ENCODE results near the gene CREB1. TPM values are rescaled to one million over a fixed set of nuclear protein-coding genes. Genes with fewer than 3 reads are reported as not detected.
A peak's percentile ranks its signal among the peaks of the same experiment; 100 is the strongest.

The CREB1 gene
- total and polyA plus RNA-seq, 2 donors (not counting 1 experiment from before 2014, with no cell fraction given), result 42.5 to 156 TPM

DNA sequence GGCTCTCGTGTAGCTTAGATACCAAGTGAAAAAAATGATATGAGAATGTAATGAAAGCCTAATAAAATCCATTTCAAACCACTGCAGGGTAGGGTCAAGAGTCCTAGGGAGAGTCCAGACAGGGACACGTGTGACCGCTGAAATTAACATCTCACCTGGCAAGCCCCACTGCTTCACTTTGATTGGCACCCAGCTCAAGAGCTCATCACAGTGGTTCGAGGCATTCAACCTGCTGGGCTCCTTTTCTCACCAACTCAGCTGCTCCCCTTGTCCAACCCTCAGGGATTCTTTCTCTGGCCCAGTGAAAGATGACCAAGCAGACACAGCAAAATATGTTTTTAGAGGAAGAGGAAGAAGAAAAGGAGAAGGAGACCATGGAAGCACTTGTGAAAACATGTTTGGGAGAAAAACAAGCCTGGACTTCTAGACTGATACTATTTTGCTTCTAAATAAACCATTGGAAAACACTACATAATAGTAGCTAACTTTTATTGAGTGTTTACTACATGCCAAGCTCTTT lies 49.2 kb upstream of the CREB1 start:
- H3K4me1 ChIP-seq (ENCODE audit: control insufficient read depth in 2 of 2, insufficient read depth in 2 of 2, low read length in 2 of 2), result peaks cover 18 to 19% of the 10 kb centered on the region in 2 donors
- ATAC-seq (ENCODE audit: low read depth) (no peak), DNase-seq (no peak)
- Mint-ChIP-seq H3K9me3 (ENCODE audit: insufficient read depth) (no peaks in the 10 kb centered on the region), H3K4me3 (no peak overlapping the region), H3K4me1 (peaks cover 28% of the 10 kb centered on the region), H3K27me3 (no peaks in the 10 kb centered on the region), H3K27ac (no peak overlapping the region)
- no peaks in the 10 kb centered on the region for H4K20me1 ChIP-seq (ENCODE audit: control insufficient read depth, insufficient read depth, low read length, poor library complexity, severe bottlenecking)
- no peaks in the 10 kb centered on the region for H3K9me3 ChIP-seq (ENCODE audit: control extremely low read depth in 1 of 3, control insufficient read depth in 2 of 3, insufficient read depth in 1 of 3, low read length in 2 of 3)
- no peak overlapping the region for H3K4me2 ChIP-seq (replicated peaks; ENCODE audit: low read depth, low read length, poor library complexity, severe bottlenecking)
- ChIA-PET POLR2A (interaction anchor here (1.3 kb wide), 1 partner anchor 144 kb away, joined by 4 read pairs; the partner anchor contains the start of gene METTL21A), CTCF (interaction anchor here (0.8 to 1.3 kb wide), 3 partner anchors 53 to 590 kb away, joined by 3 read pairs; partner anchors contain the start of gene KLF7)
- TF ChIP-seq EZH2 (IDR thresholded peaks at IDR 0.05; ENCODE audit: borderline replicate concordance, insufficient read depth, low read depth, low read length, poor library complexity, severe bottlenecking), result no peak
- TF ChIP-seq, protein P1, sequence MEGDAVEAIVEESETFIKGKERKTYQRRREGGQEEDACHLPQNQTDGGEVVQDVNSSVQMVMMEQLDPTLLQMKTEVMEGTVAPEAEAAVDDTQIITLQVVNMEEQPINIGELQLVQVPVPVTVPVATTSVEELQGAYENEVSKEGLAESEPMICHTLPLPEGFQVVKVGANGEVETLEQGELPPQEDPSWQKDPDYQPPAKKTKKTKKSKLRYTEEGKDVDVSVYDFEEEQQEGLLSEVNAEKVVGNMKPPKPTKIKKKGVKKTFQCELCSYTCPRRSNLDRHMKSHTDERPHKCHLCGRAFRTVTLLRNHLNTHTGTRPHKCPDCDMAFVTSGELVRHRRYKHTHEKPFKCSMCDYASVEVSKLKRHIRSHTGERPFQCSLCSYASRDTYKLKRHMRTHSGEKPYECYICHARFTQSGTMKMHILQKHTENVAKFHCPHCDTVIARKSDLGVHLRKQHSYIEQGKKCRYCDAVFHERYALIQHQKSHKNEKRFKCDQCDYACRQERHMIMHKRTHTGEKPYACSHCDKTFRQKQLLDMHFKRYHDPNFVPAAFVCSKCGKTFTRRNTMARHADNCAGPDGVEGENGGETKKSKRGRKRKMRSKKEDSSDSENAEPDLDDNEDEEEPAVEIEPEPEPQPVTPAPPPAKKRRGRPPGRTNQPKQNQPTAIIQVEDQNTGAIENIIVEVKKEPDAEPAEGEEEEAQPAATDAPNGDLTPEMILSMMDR (IDR thresholded peaks at IDR 0.05), result no peak
- no peaks in the 10 kb centered on the region for H3K36me3 ChIP-seq (replicated peaks in 1 of 2; ENCODE audit: control extremely low read depth in 1 of 2, control insufficient read depth in 1 of 2, extremely low read depth in 1 of 2, insufficient read depth in 2 of 2, low read length in 1 of 2)
- H2AFZ ChIP-seq (ENCODE audit: insufficient read depth, low read depth, low read length, poor library complexity, severe bottlenecking), result no peak overlapping the region
- no peak overlapping the region for H3K4me3 ChIP-seq (ENCODE audit: control extremely low read depth in 1 of 5, extremely low read depth in 1 of 5, insufficient read depth in 1 of 5, low read depth in 2 of 5, low read length in 4 of 5)
- no peaks in the 10 kb centered on the region for H3K79me2 ChIP-seq (ENCODE audit: control insufficient read depth, insufficient read depth, low read length)
- 88% methylated on average over 1 of the region's 4 CpGs for WGBS (ENCODE audit: insufficient coverage)
- H3K27ac ChIP-seq (ENCODE audit: low read length in 2 of 2), result no peak overlapping the region
- H3K27me3 ChIP-seq (replicated peaks in 1 of 4; ENCODE audit: control extremely low read depth in 1 of 4, control insufficient read depth in 3 of 4, insufficient read depth in 4 of 4, low read length in 3 of 4), result no peaks in the 10 kb centered on the region
- intact Hi-C loops (cut with micrococcal nuclease), result no loop called here
- no peak overlapping the region for H3K9ac ChIP-seq (ENCODE audit: low read length)

DNA sequence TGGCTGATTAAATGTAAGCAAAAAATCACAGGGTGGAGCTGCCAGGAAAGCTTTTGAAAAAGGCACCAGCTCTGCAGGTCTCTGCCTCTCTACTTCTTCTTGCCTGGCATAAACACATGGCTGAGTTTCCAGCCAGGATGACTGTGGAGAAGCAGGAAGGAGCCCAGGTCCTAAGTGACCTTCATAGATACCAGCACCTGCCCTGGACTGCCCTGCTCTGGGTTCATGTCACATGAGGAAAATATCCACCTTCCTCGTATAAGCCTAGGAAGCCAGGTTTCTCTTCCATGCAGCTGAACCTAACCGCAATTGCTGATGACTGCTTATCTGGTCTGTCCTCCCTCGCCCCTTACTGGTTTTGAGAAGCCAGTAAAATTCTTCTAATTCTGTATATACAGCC lies 47.8 kb upstream of the CREB1 start:
- intact Hi-C loops (cut with micrococcal nuclease), result no loop called here
- H2AFZ ChIP-seq (ENCODE audit: insufficient read depth, low read depth, low read length, poor library complexity, severe bottlenecking), result no peak overlapping the region
- H3K4me2 ChIP-seq (replicated peaks; ENCODE audit: low read depth, low read length, poor library complexity, severe bottlenecking), result peak overlapping the region; percentile 16
- H3K4me3 ChIP-seq (ENCODE audit: control extremely low read depth in 1 of 5, extremely low read depth in 1 of 5, insufficient read depth in 1 of 5, low read depth in 2 of 5, low read length in 4 of 5), result no peak overlapping the region
- no peaks in the 10 kb centered on the region for H3K36me3 ChIP-seq (replicated peaks in 1 of 2; ENCODE audit: control extremely low read depth in 1 of 2, control insufficient read depth in 1 of 2, extremely low read depth in 1 of 2, insufficient read depth in 2 of 2, low read length in 1 of 2)
- no peaks in the 10 kb centered on the region for H4K20me1 ChIP-seq (ENCODE audit: control insufficient read depth, insufficient read depth, low read length, poor library complexity, severe bottlenecking)
- H3K27ac ChIP-seq (ENCODE audit: low read length in 2 of 2), result no peak overlapping the region
- ATAC-seq (ENCODE audit: low read depth) (no peak), DNase-seq (no peak)
- H3K27me3 ChIP-seq (replicated peaks in 1 of 4; ENCODE audit: control extremely low read depth in 1 of 4, control insufficient read depth in 3 of 4, insufficient read depth in 4 of 4, low read length in 3 of 4), result no peaks in the 10 kb centered on the region
- H3K4me1 ChIP-seq (ENCODE audit: control insufficient read depth in 2 of 2, insufficient read depth in 2 of 2, low read length in 2 of 2), result peaks cover 19 to 20% of the 10 kb centered on the region in 2 donors
- H3K9me3 Mint-ChIP-seq (ENCODE audit: insufficient read depth), result no peaks in the 10 kb centered on the region
- H3K27me3 Mint-ChIP-seq, result no peaks in the 10 kb centered on the region
- WGBS (ENCODE audit: insufficient coverage), result 67% methylated on average over 1 of the region's 3 CpGs
- no peak for TF ChIP-seq EZH2 (IDR thresholded peaks at IDR 0.05; ENCODE audit: borderline replicate concordance, insufficient read depth, low read depth, low read length, poor library complexity, severe bottlenecking)
- TF ChIP-seq, protein P1 (IDR thresholded peaks at IDR 0.05), result no peak
- ChIA-PET POLR2A (no interaction called here), CTCF (no interaction called here)
- H3K27ac Mint-ChIP-seq, result no peak overlapping the region
- H3K79me2 ChIP-seq (ENCODE audit: control insufficient read depth, insufficient read depth, low read length), result no peaks in the 10 kb centered on the region
- peaks cover 30% of the 10 kb centered on the region for H3K4me1 Mint-ChIP-seq
- no peak overlapping the region for H3K4me3 Mint-ChIP-seq
- no peaks in the 10 kb centered on the region for H3K9me3 ChIP-seq (ENCODE audit: control extremely low read depth in 1 of 3, control insufficient read depth in 2 of 3, insufficient read depth in 1 of 3, low read length in 2 of 3)
- H3K9ac ChIP-seq (ENCODE audit: low read length), result no peak overlapping the region

Measured in B cell (primary cell).